Activated CD4-positive, CD25-positive, alpha-beta regulatory T cell treated with anti-CD3 and anti-CD28 coated beads, Interleukin-2, amount 50 U/mL, for 72 hours (primary cell): ENCODE measurements around the gene AGT.
"Not testable (repeated sequence)": the region's sequence is repeated elsewhere in the genome, so short reads cannot be mapped to it uniquely, and the experiment has no call there.

ENCODE experiments used
- DNase-seq: peaks from one replicate; pipeline ENCODE4 v3.0.0; 2021

The AGT gene

GRCh38 chr1:230684998-230685397 is 28.9 kb downstream of the AGT start:
- DNase-seq, result no peak

GRCh38 chr1:230684146-230684545 is 29.8 kb downstream of the AGT start:
- no peak for DNase-seq

- no peak for DNase-seq
These were observed 30.9 kb downstream of the AGT start for GRCh38 chr1:230682882-230683610.

- DNase-seq, result no peak
These were observed 31.6 kb downstream of the AGT start for GRCh38 chr1:230682274-230682673.

- no peak for DNase-seq
These were observed 32.3 kb downstream of the AGT start for GRCh38 chr1:230681599-230681998.

- DNase-seq, result no peak
These were observed 33.5 kb downstream of the AGT start for GRCh38 chr1:230680300-230681025.

GRCh38 chr1:230679825-230680224 is 34.1 kb downstream of the AGT start:
- no peak for DNase-seq

- DNase-seq, result no peak
These were observed 34.7 kb downstream of the AGT start for GRCh38 chr1:230679192-230679591.

GRCh38 chr1:230677200-230677599 is 36.7 kb downstream of the AGT start:
- no peak for DNase-seq

GRCh38 chr1:230674581-230674980 is 39.3 kb downstream of the AGT start:
- DNase-seq, result no peak

GRCh38 chr1:230669543-230669942 is 44.4 kb downstream of the AGT start:
- DNase-seq, result no peak

GRCh38 chr1:230668227-230668626 is 45.7 kb downstream of the AGT start:
- no peak for DNase-seq

GRCh38 chr1:230661976-230662375 is 51.9 kb downstream of the AGT start:
- no peak for DNase-seq

- DNase-seq, result no peak
These were observed 55.2 kb downstream of the AGT start for GRCh38 chr1:230658691-230659090.

GRCh38 chr1:230658103-230658502 is 55.8 kb downstream of the AGT start:
- DNase-seq, result not testable (repeated sequence)

- not testable (repeated sequence) for DNase-seq
These were observed 57.2 kb downstream of the AGT start for GRCh38 chr1:230656719-230657118.
